SKM-1 treated with dmso at 0.1 percent for 144 hours (cell line): ENCODE data around the gene HCFC2.
A peak's percentile ranks its signal among the peaks of the same experiment; 100 is the strongest.
"Not testable (repeated sequence)": the region's sequence is repeated elsewhere in the genome, so short reads cannot be mapped to it uniquely, and the experiment has no call there.

ENCODE experiments used
- DNase-seq: peaks from one replicate; lab custom pipeline; 2025; ENCODE audit not compliant: unreplicated experiment; lab: John Stamatoyannopoulos, UW

The HCFC2 gene

DNA sequence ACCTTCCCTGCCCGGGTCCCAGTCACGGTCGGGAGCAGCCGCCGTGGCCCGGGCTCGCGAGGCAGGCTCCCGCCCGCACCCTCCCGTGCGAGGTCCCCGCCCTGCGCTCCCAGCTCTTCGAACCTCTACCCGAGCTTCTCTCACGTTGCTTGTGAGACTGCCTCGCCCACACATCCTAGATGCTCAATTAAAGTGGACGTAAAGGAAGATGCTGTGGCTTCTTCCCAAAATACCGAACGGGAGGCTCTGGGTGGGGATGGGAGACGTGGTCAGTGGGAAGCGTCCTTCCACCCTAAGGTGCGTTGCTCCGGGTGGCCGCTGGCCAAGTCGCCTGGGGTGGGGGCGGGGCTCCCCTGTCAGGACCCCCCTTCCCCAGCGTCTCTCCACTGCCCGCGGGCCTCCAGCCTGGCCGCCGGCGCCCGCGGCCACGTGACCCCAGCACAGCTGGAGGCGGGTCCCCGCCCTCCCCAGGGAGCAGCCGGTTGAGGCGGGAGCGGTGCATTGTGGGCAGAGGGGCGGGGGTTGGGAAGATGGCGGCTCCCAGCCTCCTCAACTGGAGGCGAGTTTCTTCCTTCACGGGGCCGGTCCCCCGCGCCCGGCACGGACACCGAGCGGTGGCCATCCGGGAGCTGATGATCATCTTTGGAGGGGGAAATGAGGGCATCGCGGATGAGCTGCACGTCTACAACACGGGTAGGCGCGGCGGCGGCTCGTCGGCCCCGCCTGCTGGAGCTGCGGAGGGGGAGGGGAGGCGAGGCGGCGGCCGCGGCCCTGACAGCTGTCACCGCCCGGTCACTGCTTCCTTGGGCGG lies at the start of gene HCFC2:
HCFC2 (plus strand) TSS at position 501 of the 811 bp plus-strand sequence; CDS start at position 531, 30 bp downstream.
- DNase-seq, result peak; percentile 27

DNA sequence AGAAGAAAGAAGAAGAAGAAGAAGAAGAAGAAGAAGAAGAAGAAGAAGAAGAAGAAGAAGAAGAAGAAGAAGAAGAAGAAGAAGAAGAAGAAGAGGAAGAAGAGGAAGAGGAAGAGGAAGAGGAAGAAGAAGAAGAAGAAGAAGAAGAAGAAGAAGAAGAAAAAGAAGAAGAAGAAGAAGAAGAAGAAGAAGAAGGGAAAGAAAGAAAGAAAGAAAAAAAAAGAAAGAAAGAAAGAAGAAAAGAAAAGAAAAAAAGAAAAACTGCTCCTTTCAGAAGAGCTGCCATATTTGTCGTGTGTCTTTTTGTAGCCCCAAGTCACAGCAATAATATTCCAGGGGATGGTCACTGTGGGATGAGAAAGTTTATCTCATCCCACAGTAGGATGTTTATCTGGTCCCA lies 42.5 kb upstream of the HCFC2 start:
- DNase-seq, result not testable (repeated sequence)

DNA sequence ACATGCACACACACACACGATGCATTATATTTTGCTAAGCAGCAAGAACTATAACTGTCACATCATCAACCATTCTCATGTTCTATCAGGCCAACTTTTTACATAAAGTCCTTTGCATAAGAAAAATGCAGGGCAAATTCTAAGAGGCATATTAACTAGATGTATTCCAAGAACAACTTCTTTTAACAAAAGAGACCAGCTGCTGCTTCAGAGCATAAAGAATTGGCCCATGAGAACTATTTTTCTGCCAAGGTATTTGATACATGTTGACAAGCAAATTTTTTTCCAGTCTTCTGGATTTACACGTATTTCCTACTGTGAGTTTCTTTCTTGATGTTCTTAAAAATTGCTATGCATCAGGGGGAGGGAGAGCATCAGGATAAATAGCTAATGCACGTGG lies 41.5 kb upstream of the HCFC2 start:
- no peak for DNase-seq

DNA sequence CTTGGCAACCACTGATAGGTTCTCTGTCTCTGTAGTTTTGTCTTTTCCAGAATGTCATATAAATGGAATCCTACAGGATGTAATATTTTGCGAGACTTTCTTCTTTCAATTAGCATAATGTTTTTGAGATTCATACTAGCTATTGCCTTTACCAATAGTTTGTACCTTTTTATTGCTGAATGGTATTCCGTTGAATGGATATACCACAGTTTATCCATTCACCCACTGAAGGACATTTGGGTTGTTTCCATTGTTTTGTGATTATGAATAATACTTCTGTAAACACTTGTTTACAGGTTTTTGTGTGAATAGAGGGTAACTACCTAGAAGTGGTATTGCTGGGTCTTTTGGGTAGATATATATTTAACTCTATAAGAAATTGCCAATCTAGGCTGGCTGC lies 40.6 kb upstream of the HCFC2 start:
- no peak for DNase-seq

DNA sequence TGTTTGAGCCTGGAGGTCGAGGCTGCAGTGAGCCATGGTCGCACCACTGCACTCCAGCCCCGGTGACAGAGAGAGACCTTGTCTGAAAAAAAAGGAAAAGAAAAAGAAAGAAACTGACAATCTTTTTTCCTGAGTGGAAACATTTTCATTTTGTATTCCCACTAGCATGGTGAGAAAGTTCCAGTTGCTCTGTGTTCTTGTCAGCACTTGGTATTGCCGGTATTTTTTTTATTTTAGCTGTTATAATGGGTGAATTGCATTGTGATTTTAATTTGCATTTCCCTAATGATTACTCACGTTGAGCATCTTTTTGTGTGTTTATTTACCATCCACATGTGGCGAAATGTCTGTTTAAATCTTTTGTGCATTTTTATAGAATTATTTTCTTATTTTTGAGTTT lies 40.0 kb upstream of the HCFC2 start:
- no peak for DNase-seq

DNA sequence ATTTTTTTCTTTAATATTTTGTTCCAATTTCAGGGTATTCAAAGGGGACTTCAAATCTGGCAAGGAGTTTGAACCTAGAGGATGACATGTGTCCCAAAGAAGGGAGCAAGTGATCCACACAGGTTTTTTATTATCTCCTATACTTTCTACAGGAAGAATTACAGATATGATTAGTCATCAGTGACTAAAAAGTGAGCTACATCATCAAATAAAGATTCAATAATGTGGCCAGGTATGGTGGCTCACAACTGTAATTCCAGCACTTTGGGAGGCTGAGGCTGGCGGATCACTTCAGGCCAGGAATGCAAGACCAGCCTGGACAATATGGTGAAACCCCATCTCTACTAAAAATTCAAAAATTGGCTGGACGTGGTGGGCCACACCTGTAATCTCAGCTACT lies 38.6 kb upstream of the HCFC2 start:
- DNase-seq, result no peak

DNA sequence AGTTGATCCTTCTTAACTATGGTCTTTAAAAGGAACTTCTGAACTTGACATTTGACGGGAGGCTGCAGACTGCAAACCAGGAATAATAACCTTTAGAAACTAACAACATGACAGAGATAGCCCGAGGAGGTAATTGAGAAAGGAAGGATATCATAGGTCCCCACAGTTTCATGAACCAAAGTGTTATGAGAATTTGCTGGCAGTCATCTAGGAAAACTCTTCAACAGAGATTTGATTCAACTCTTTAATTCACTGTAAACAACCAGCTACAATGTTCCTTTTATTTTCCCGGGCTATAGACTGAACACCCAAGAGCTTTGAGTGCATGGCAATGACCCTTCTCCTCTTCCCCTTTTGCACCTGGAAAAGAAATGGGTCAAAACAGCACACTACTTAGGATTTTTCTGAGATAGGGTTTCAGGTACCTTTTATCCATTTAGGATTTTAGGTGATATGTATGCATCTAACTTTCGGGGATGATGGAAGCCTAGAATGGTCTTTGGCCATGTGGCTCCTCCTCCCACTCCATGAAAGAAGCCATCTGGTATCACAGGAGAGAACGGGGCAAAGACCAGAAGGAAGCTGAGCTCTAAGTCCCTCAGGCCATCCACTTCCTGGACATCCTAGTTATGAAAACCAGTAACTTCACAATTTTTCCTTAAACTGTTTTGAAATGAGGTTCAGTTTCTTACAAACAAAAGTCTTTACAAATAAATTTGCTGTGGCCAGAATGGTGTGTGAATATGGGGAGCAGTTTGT lies 37.3 kb upstream of the HCFC2 start:
- DNase-seq, result no peak

DNA sequence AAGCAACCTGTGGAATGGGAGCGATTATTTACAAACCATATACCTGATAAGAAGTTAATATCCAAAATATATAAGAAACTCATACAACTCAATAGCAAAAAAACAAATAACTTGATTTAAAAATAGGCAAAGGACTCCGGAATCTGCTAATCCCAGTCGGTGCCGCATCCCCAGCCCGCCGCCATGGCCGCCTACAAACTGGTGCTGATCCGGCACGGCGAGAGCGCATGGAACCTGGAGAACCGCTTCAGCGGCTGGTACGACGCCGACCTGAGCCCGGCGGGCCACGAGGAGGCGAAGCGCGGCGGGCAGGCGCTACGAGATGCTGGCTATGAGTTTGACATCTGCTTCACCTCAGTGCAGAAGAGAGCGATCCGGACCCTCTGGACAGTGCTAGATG lies 33.7 kb upstream of the HCFC2 start:
- not testable (repeated sequence) for DNase-seq

DNA sequence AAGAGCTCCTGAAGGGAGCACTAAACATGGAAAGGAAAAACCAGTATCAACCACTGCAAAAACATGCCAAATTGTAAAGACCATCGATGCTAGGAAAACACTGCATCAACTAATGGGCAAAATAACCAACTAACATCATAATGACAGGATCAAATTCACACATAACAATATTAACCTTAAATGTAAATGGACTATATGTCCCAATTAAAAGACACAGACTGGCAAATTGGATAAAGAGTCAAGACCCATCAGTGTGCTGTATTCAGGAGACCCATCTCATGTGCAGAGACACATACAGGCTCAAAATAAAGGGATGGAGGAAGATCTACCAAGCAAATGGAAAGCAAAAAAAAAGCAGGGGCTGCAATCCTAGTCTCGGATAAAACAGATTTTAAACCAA lies 28.2 kb upstream of the HCFC2 start:
- not testable (repeated sequence) for DNase-seq

DNA sequence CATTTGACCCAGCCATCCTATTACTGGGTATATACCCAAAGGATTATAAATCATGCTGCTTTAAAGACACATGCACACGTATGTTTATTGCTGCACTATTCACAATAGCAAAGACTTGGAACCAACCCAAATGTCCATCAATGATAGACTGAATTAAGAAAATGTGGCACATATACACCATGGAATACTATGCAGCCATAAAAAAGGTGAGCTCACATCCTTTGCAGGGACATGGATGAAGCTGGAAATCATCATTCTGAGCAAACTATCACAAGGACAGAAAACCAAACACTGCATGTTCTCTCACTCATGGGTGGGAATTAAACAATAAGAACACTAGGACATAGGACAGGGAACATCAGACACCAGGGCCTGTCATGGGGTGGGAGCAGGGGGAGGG lies 24.6 kb upstream of the HCFC2 start:
- DNase-seq, result not testable (repeated sequence)

DNA sequence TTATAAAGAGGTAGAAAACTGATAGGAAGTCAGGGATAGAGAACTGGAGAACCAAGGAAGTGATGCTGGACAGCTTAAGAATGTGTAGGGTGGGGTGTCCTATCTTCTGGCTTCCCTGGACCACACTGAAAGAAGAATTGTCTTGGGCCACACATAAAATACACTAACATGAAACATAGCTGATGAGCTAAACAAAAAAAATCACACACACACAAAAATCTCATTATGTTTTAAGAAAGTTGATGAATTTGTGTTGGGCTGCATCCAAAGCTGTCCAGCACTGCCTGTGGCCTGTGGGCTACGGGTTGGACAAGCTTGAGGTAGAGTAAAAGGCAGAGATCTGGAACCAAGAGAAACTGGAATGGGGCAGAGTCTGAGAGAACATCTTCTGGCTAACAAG lies 21.8 kb upstream of the HCFC2 start:
- DNase-seq, result no peak

DNA sequence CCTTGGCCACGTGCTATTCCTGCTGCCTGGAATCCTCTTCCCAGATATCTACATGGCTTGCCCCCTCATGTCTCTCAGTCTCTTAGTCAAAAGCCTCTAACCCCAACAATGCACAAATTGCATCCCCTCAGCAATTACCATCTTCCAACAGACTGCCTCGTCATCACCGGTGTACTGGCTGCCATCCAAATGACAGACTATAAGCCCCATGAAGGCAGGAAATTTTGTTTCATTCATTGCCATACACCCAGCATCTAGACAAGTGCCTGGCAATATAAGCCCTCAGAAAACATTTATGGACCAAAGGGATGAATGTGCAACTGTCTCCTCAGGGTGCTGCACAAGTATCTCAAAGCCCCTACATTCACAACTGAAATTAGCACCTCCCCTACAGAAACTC lies 20.2 kb upstream of the HCFC2 start:
- DNase-seq, result no peak

DNA sequence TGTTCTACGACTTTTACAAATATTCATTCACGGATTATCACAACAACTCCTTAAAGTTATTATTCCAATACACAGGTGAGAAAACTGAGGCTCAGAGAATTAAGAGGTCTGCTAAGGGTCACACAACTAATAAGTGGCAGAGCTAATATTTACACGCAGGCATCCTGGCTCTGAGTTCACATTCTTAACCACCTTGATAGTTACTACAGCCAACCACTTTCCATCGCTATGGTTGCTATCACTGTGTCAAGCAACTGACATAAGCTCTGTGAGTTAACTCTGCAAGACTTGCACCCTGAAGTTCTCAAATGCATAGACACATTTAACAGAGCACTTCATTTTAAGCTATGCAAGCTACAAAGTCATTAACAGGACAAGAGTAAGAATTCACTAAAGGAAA lies 18.0 kb upstream of the HCFC2 start:
- DNase-seq, result no peak

DNA sequence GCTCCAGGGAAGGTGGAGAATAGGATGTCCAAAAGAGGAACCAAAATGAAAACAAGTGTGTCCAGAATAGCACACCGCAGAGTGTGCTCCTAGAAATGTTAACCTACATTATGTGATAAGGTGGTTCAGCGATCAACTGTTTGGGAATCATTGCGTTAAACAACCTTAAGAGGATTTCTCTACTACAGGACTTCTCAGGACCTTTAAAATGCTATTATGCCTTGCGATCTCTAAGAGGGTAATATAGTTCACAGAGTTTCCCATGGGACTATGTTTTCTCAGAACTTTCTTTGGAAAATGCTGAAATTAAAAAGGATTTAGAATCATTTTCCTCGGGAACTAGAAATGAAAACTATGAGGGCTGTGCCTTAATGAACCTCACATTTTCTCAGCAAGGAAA lies 16.2 kb upstream of the HCFC2 start:
- DNase-seq, result no peak

DNA sequence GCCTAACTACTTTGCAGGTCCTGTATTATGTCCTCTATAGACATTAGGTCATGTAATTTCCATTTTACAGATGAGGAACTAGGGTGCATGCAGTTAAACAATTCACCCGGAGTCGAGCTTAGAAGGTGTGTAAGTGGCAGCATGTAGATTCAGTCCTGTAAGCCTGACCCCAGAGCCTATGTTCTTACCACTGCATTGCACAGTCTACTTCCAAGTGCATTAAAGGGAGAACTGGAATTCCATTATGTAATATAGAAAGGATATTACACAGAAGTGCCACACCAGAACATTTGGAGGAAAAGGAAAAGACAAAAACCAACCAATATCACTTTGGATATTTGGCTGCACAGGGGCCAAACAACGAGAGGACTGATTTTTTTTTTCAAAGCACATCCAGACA lies 15.5 kb upstream of the HCFC2 start:
- DNase-seq, result no peak

DNA sequence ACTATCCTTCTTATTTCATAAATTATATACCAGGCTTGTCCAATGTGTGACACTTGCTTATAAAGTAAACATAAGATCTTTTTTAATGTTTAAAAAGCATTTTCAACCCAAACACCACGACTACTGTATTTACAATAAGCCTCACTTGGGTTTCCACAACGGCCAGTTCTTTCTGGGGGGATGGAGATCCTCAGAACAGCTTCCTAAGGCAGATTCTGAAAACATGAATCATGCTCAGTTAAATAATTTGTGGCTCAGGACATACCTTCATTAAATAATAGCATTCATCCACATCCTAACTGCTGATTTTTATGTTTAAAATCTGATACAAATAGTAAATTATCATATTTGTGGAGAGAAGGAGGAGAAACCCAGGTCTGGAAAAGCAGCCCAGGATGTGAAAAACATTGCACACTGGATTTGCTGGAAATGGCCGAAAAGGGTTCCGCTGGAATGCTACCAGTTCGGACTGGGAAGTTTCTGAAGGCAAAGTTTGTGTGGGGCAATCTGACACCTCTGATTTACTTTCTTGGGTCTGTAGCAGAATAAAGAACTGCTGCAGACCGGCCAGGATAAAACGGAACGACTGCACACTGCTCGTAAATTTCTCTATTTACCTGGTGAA lies 14.9 kb upstream of the HCFC2 start:
- no peak for DNase-seq

DNA sequence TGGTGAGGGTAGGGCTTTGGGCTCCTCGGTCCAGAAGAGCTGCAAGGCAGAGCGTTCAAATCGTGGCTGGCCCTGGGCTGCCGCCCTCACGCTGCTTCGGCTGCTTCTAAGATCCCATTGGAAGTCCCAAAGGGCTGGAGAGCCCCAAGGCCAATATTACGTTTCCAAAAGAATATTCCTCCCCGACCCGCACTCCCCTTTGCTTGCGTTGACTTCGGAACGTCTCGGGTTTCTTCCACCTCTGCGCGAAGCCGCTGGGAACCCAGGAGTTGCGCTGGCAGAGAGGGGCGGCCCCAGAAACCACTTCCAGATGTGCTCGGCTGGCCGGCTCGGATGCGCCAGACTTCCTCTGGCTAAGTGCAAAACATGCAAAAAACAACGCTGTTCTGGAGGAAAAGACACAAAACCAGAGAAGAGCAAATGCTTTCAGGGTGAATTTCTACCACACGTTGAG lies 14.4 kb upstream of the HCFC2 start, which contains the start of gene GLT8D2:
GLT8D2 (minus strand) TSS at position 285 of the 454 bp plus-strand sequence. CDS start 30,539 bp downstream, outside the sequence.
- DNase-seq, result no peak

DNA sequence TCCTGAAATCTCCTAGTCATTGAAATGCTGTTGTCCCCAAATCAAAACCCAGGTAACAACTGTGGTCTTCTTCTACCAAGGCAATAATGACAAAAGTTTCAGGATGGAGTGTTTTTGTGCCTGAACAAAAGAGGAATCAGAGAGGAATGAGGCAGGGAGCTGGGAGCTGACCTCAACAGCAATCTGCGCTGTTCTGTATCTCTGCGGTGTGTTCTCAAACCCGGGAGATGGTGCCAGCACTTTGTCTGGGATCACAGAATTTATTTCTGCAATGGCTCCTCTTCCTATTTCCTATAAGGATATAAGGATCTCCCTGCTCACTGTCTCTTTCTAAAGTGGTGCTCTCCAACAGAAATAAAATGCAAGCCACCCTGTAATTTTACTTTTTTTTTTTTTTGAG lies 13.9 kb upstream of the HCFC2 start:
- DNase-seq, result no peak

DNA sequence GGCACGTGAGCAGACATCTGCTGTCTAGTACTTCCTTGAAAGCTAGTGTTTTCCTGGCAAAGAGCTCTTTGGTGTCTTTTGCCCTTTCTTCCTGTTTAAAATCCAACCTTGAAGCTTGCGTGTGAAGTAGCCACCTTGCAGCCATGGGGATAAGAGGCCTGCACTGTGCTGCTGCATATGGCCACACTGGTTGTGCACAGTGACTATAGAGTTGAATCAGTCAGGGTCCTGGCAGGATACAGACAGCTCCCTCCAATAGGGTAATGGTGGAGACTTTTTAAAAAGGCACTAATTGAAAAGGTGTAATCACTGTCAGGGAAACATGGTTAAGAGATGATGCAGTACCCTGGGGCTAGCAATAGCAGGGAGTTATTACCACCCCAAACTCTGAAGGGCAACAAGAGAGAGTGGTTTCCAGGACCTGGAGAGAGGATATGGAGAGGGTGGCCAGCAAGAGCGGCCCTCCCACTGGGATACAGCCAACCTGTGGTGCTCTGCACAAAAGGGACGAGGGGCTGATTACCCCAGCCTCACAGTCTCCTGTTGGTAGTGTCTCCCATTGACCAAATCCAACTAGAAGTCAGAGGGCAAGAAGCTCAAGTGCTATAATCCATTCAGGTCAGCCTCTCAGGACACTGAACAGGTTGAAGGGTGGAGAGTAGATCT lies 9.5 kb upstream of the HCFC2 start:
- DNase-seq, result no peak

DNA sequence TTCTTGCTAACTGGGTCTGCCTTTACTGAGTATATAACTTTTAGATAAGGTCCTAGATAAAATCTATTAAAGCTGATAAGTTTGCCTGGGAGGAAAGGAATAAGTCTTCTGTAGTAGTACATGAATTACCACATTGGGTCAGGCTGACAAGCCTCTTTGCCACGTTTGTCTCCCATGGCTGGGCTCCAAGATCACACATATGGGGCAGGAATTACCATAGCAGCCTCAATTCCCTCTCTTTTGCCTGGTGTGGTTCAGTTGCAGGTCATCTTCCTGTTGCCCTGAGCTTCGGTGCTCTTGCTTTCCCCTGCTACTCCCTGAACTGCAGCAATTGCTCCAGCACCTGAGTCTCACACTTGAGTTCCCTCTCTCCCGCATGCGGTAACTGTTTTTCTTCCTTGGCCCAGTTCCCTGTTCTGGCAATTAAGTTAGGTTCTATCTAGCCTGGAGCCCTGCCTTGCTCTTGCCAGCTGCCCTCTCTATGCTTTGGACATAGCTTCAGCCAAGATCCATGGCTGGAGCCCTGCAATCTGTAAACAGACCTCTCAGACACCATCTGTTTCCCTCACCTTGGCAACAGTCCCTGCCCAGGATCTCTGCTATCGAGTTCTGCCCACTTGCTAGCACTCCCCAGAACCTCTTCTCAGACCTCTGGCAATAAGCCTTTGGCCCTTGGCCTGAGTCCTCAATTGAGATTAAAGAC lies 8.5 kb upstream of the HCFC2 start:
- no peak for DNase-seq
